ENCODE results near the gene TRMT112. TPM values are rescaled to one million over a fixed set of nuclear protein-coding genes. Genes with fewer than 3 reads are reported as not detected.

Gene TRMT112
- total RNA-seq, result 100 to 1,000 TPM in 4 of 9 donors, 10 to 100 TPM in 5; 80.0 to 169 (median 95.6) TPM
- 100 to 1,000 TPM; 172 to 186 TPM for polyA plus RNA-seq
- long read RNA-seq, donor 1, transcript TRMT112-203 (3 exons, 823 nt), result minor isoform, 5 of 55 reads
- long read RNA-seq, donor 1, transcript TRMT112-206 (4 exons, 1,106 nt), result major isoform, 48 of 55 reads
- long read RNA-seq, donor 1, partial matches to known transcripts, result 0 of 55 reads
- long read RNA-seq, donor 1, other reads (novel, unspliced or antisense), result 1 of 55 reads
- long read RNA-seq, donor 2, transcript TRMT112-206 (4 exons, 1,106 nt), result major isoform, 23 of 24 reads
- long read RNA-seq, donor 2, partial matches to known transcripts, result 0 of 24 reads
- long read RNA-seq, donor 2, other reads (novel, unspliced or antisense), result 0 of 24 reads
- long read RNA-seq, donor 3, transcript TRMT112-206 (4 exons, 1,106 nt), result major isoform, 38 of 45 reads
- long read RNA-seq, donor 3, partial matches to known transcripts, result 0 of 45 reads
- long read RNA-seq, donor 3, other reads (novel, unspliced or antisense), result 1 of 45 reads

GRCh38 chr11:64317325-64317960 lies at the start of gene TRMT112:
Gene TRMT112, minus strand, starts transcription at chr11:64317559. Its CDS starts 33 bp downstream, at chr11:64317526.
- peaks cover 0 to 50% (median 32%) of the 10 kb centered on the region in 12 donors for H3K4me1 ChIP-seq
- ATAC-seq, result peak; percentile 80 to 91 (median 86)
- TF ChIP-seq POLR2A (IDR thresholded peaks at IDR 0.05) (peak in 1 of 2 donors; percentile 70), CTCF (IDR thresholded peaks at IDR 0.05) (no peak)
- peak within 1 kb of the TSS; percentile 69 to 99 (median 88) for H3K4me3 ChIP-seq
- WGBS, 4 donors, result 0 to 1% (median 1%) methylated on average over 9 to 43 of the region's 43 CpGs
- H3K9me3 ChIP-seq, result no peaks in the 10 kb centered on the region
- H3K36me3 ChIP-seq, result peaks cover 0 to 48% (median 34%) of the 10 kb centered on the region in 9 donors
- peak within 1 kb of the TSS; percentile 92 to 100 (median 99) for H3K27ac ChIP-seq
- intact Hi-C loops (cut with DNase I), result loop anchor here in 4 of 10 donors (5.0 kb wide), 2 partner anchors 35 to 40 kb away; partner anchors contain the start of gene RPS6KA4 (in 3 of the 4)
- DNase-seq, result peak; percentile 94 to 98 (median 97)
- no peaks in the 10 kb centered on the region for H3K27me3 ChIP-seq

GRCh38 chr11:64366751-64367150 lies 49.4 kb upstream of the TRMT112 start:
- WGBS, 4 donors, result 84 to 93% (median 84%) methylated on average over 1 of the region's 1 CpG
- TF ChIP-seq POLR2A (IDR thresholded peaks at IDR 0.05) (no peak), CTCF (IDR thresholded peaks at IDR 0.05) (no peak)
- intact Hi-C loops (cut with DNase I), result no loop called here
- H3K27ac ChIP-seq, result no peak overlapping the region
- ATAC-seq (no peak), DNase-seq (no peak)
- H3K36me3 ChIP-seq, result peaks cover 0 to 98% (median 91%) of the 10 kb centered on the region in 9 donors
- peaks cover 0 to 5% (median 0%) of the 10 kb centered on the region in 12 donors for H3K4me1 ChIP-seq
- no peaks in the 10 kb centered on the region for H3K9me3 ChIP-seq
- H3K27me3 ChIP-seq, result no peaks in the 10 kb centered on the region
- H3K4me3 ChIP-seq, result no peak overlapping the region

GRCh38 chr11:64364911-64365310 lies 47.6 kb upstream of the TRMT112 start:
- no peaks in the 10 kb centered on the region for H3K27me3 ChIP-seq
- ATAC-seq (no peak), DNase-seq (no peak)
- intact Hi-C loops (cut with DNase I), result no loop called here
- H3K9me3 ChIP-seq, result no peaks in the 10 kb centered on the region
- peaks cover 2 to 92% (median 90%) of the 10 kb centered on the region in 9 donors for H3K36me3 ChIP-seq
- no peak for TF ChIP-seq CTCF (IDR thresholded peaks at IDR 0.05)
- no peak for TF ChIP-seq POLR2A (IDR thresholded peaks at IDR 0.05)
- WGBS, 4 donors, result 84 to 92% (median 88%) methylated on average over 4 of the region's 4 CpGs
- no peak overlapping the region for H3K27ac ChIP-seq
- H3K4me1 ChIP-seq, result peaks cover 0 to 12% (median 3%) of the 10 kb centered on the region in 12 donors
- no peak overlapping the region for H3K4me3 ChIP-seq

GRCh38 chr11:64364435-64364834 lies 47.1 kb upstream of the TRMT112 start:
- Histone ChIP-seq H3K4me1 (peaks cover 0 to 17% (median 8%) of the 10 kb centered on the region in 12 donors), H3K27ac (no peak overlapping the region), H3K36me3 (peaks cover 2 to 87% (median 85%) of the 10 kb centered on the region in 9 donors), H3K4me3 (no peak overlapping the region), H3K9me3 (no peaks in the 10 kb centered on the region), H3K27me3 (no peaks in the 10 kb centered on the region)
- 92 to 98% (median 94%) methylated on average over 6 of the region's 6 CpGs for WGBS, 4 donors
- TF ChIP-seq POLR2A (IDR thresholded peaks at IDR 0.05) (no peak), CTCF (IDR thresholded peaks at IDR 0.05) (no peak)
- intact Hi-C loops (cut with DNase I), result no loop called here
- ATAC-seq (no peak), DNase-seq (no peak)
